Hepatocyte (in vitro differentiated cells): ENCODE results near the gene RALGAPA2. TPM values are rescaled to one million over a fixed set of nuclear protein-coding genes. Genes with fewer than 3 reads are reported as not detected.

Source experiments
- DNase-seq: peaks from one replicate; pipeline ENCODE4 v3.0.0-alpha.2; 2016; ENCODE audit warnings: low spot score
- H2AFZ ChIP-seq: fragments of 200-600 bp; sonication (generic); 2 replicates; pipeline ENCODE4 v1.6.0; 2016; ENCODE audit warnings: antibody characterized with exemption, mild to moderate bottlenecking
- H3K27ac ChIP-seq: fragments of 200-600 bp; sonication (generic); 2 replicates; pipeline ENCODE4 v1.5.1; 2016; ENCODE audit warnings: mild to moderate bottlenecking
- H3K27me3 ChIP-seq: fragments of 200-600 bp; sonication (generic); 2 replicates; pipeline ENCODE4 v1.6.1; 2016
- H3K36me3 ChIP-seq: fragments of 200-600 bp; sonication (generic); replicated peaks from 2 replicates; pipeline ENCODE4 v1.5.1; 2016; ENCODE audit warnings: low read depth; ENCODE audit not compliant: insufficient read depth
- H3K4me1 ChIP-seq: fragments of 200-600 bp; sonication (generic); 2 replicates; pipeline ENCODE4 v1.5.1; 2016; ENCODE audit warnings: mild to moderate bottlenecking, moderate library complexity; ENCODE audit not compliant: insufficient read depth
- H3K4me2 ChIP-seq: fragments of 200-600 bp; sonication (generic); 2 replicates; pipeline ENCODE4 v1.6.0; 2016
- H3K4me3 ChIP-seq: fragments of 200-600 bp; sonication (generic); 2 replicates; pipeline ENCODE4 v1.5.1; 2016; ENCODE audit warnings: mild to moderate bottlenecking
- H3K79me2 ChIP-seq: fragments of 200-600 bp; sonication (generic); 2 replicates; pipeline ENCODE4 v1.6.0; 2017; ENCODE audit warnings: mild to moderate bottlenecking
- H3K9me2 ChIP-seq: fragments of 200-600 bp; sonication (generic); replicated peaks from 2 replicates; pipeline ENCODE4 v1.6.0; 2017; ENCODE audit warnings: mild to moderate bottlenecking; ENCODE audit not compliant: insufficient read depth
- H3K9me3 ChIP-seq: fragments of 200-600 bp; sonication (generic); 2 replicates; pipeline ENCODE4 v1.5.1; 2016; ENCODE audit warnings: low read depth, mild to moderate bottlenecking
- H4K20me1 ChIP-seq: fragments of 200-600 bp; sonication (generic); 2 replicates; pipeline ENCODE4 v1.6.0; 2016; ENCODE audit warnings: mild to moderate bottlenecking; ENCODE audit not compliant: insufficient read depth, poor library complexity, severe bottlenecking
- CTCF ChIP-seq: fragments of 200-600 bp; sonication (generic); IDR thresholded peaks from 2 replicates; pipeline ENCODE4 v1.5.1; 2016; ENCODE audit warnings: antibody characterized with exemption, mild to moderate bottlenecking; ENCODE audit not compliant: poor library complexity
- EZH2 ChIP-seq: fragments of 200-600 bp; sonication (generic); IDR thresholded peaks from 2 replicates; pipeline ENCODE4 v1.6.1; 2016; ENCODE audit warnings: antibody characterized with exemption, mild to moderate bottlenecking, borderline replicate concordance
- EZH2phosphoT487 ChIP-seq: fragments of 200-600 bp; sonication (generic); IDR thresholded peaks from one replicate; pipeline ENCODE4 v1.6.1; 2018; ENCODE audit warnings: antibody characterized with exemption, mild to moderate bottlenecking, low read depth, moderate library complexity; ENCODE audit not compliant: unreplicated experiment, severe bottlenecking
- WGBS: methylation state at CpG from one replicate; pipeline ENCODE4 v1.1.6; 2016; ENCODE audit warnings: low lambda C conversion rate; ENCODE audit errors: missing lambda C conversion rate; 5-methylcytosine and 5-hydroxymethylcytosine counted together
- polyA plus RNA-seq: library from polyadenylated mRNA; unstranded; fragments of >200 nt; fragmentation: Nextera tagmentation; extraction: Ambion mirVana; gene quantifications from 2 replicates; pipeline ENCODE4 v1.2.1, GENCODE V29; 2016
- total RNA-seq: library from RNA; depleted of rRNA; stranded (reverse); fragments of >200 nt; gene quantifications from 2 replicates; pipeline ENCODE4 v1.2.3, GENCODE V29; 2014

Gene RALGAPA2
- total and polyA plus RNA-seq, 2 experiments from 2014 or later: 16.8 to 35.3 TPM

- TF ChIP-seq CTCF (no peak), EZH2phosphoT487 (no peak)
- H2AFZ ChIP-seq: no peak overlapping the region
- H3K79me2 ChIP-seq: no peaks in the 10 kb centered on the region
- no peaks in the 10 kb centered on the region for H3K9me2 ChIP-seq
- H3K4me3 ChIP-seq: no peak overlapping the region
- H3K36me3 ChIP-seq: no peaks in the 10 kb centered on the region
- H3K4me1 ChIP-seq: no peaks in the 10 kb centered on the region
- no peaks in the 10 kb centered on the region for H3K27me3 ChIP-seq
- no peaks in the 10 kb centered on the region for H3K9me3 ChIP-seq
- H4K20me1 ChIP-seq: no peaks in the 10 kb centered on the region
- no peak overlapping the region for H3K27ac ChIP-seq
- DNase-seq: no peak
- 88% methylated on average over 4 of the region's 4 CpGs for WGBS
- no peak overlapping the region for H3K4me2 ChIP-seq
Measured at GRCh38 chr20:20529597-20529996, 182.8 kb downstream of the RALGAPA2 start.

- Histone ChIP-seq H4K20me1 (no peaks in the 10 kb centered on the region), H3K36me3 (no peaks in the 10 kb centered on the region), H3K9me2 (no peaks in the 10 kb centered on the region), H3K27me3 (no peaks in the 10 kb centered on the region), H3K4me3 (no peak overlapping the region), H2AFZ (no peak overlapping the region), H3K9me3 (no peaks in the 10 kb centered on the region), H3K4me2 (no peak overlapping the region), H3K79me2 (no peaks in the 10 kb centered on the region), H3K27ac (no peak overlapping the region), H3K4me1 (no peaks in the 10 kb centered on the region)
- 93% methylated on average over 3 of the region's 3 CpGs for WGBS
- DNase-seq: no peak
- TF ChIP-seq EZH2phosphoT487 (no peak), EZH2 (no peak), CTCF (no peak)
Measured at GRCh38 chr20:20528861-20529260, 183.6 kb downstream of the RALGAPA2 start.

GRCh38 chr20:20527661-20528060, 184.8 kb downstream of the RALGAPA2 start:
- H3K36me3 ChIP-seq: no peaks in the 10 kb centered on the region
- no peak for TF ChIP-seq CTCF
- no peak for TF ChIP-seq EZH2phosphoT487
- no peak for TF ChIP-seq EZH2
- no peak for DNase-seq

GRCh38 chr20:20525756-20526155, 186.7 kb downstream of the RALGAPA2 start:
- Histone ChIP-seq H3K79me2 (no peaks in the 10 kb centered on the region), H3K9me2 (no peaks in the 10 kb centered on the region), H3K4me1 (no peaks in the 10 kb centered on the region), H4K20me1 (no peaks in the 10 kb centered on the region), H3K9me3 (no peaks in the 10 kb centered on the region), H3K27me3 (no peaks in the 10 kb centered on the region), H3K27ac (no peak overlapping the region), H3K4me3 (no peak overlapping the region), H2AFZ (no peak overlapping the region), H3K4me2 (no peak overlapping the region), H3K36me3 (no peaks in the 10 kb centered on the region)
- TF ChIP-seq EZH2phosphoT487 (no peak), EZH2 (no peak)
- DNase-seq: no peak
- 96% methylated on average over 6 of the region's 6 CpGs for WGBS

More at GRCh38 chr20:20527661-20528060, 184.8 kb downstream of the RALGAPA2 start:
- no peak overlapping the region for H2AFZ ChIP-seq
- 99% methylated on average over 4 of the region's 4 CpGs for WGBS
- no peaks in the 10 kb centered on the region for H3K79me2 ChIP-seq
- no peaks in the 10 kb centered on the region for H3K9me3 ChIP-seq
- H3K27ac ChIP-seq: no peak overlapping the region
- H3K27me3 ChIP-seq: no peaks in the 10 kb centered on the region
- no peaks in the 10 kb centered on the region for H3K4me1 ChIP-seq
- H3K4me3 ChIP-seq: no peak overlapping the region
- no peak overlapping the region for H3K4me2 ChIP-seq
- no peaks in the 10 kb centered on the region for H4K20me1 ChIP-seq
- no peaks in the 10 kb centered on the region for H3K9me2 ChIP-seq
